Stimulated activated CD8-positive, alpha-beta memory T cell treated with anti-CD3 and anti-CD28 coated beads, Interleukin-4, amount 100 ng/mL, for 24 hours (primary cell): ENCODE data around the gene EXOSC7.

Source experiments
- DNase-seq: peaks from one replicate; pipeline ENCODE4 v3.0.0-alpha.2; 2020; ENCODE audit warnings: low read depth

Gene EXOSC7

DNA sequence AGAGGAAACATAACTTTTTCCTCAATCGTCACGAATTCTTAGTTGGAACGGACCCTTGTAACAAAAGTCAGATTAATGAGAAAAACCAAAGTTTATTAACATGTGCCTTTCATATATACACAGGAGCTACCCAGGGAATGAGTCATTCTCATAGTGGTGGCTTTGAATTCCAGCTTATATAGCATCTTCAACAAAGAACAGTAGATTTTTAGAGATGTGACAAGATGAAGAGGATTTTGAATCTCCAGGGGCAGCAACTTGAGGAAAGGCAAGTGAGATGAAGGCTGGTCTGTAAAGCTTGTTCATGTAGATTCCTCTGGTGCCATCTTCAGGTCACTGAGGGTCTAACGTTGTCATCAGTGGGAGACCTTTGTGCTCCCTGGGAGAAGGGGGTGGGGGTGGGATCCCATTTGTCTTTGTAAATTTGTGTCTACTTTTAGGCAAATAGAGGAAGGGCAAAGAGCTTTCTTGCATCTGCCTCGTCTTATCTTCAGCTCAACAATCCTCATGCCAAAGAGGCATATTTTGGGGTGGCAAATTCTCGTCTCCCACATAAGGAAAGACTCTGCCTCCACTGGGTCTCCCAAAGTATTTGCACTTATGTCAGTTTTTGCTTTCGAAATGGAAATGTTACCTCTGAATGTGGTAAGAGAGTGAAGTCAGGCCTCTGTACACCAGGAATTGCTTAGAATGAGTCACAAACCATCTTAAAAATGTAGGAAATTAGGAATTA is 79.5 kb downstream of the EXOSC7 start:
- no peak for DNase-seq

DNA sequence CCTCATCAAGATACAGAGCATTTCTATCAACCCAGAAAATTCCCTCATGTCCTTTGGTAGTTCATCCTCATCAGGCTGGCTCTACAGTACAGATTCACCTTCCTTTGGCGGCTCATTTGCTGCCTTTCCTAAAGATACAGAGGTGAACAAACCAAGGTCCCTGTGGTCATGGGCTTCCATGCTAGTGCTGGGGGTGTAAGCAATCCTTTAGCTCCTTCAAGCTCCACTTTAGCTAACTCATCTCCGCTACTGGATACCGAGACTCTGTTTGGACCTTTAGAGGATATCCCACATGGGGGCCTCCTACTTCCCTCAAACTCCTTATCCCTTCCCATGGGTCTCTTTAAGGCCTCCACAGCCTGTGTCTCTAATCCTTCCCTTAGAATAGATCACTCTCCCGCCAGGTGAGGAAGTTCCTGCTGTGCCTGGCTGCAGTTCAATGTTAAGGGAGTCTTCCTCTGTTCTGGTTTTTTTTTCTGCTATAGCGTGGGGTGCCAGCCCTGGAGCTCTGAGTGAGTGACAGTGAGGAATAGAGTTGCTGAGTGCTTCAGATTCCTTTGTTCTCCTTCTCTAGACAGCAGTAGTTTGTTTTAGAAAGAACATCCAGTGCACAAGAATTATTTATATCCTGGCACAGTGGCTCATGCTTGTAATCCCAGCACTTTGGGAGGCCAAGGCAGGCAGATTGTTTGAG is 80.7 kb downstream of the EXOSC7 start:
- DNase-seq: no peak

DNA sequence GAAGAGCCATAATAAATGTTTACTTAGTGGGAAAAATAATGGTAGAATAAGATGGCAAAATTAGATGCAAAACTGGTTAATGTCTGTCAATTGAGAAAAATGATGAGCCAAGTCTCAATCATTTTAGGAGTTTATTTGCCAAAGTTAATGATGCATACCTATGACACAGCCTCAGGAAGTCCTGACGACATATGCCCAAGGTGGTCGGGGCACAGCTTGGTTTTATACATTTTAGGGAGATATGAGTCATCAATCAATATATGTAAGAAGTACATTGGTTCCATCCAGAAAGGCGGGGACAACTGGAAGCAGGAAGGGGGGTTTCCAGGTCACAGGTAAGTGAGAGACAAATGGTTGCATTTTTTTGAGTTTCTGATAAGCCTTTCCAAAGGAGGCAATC is 81.5 kb downstream of the EXOSC7 start:
- DNase-seq: no peak

DNA sequence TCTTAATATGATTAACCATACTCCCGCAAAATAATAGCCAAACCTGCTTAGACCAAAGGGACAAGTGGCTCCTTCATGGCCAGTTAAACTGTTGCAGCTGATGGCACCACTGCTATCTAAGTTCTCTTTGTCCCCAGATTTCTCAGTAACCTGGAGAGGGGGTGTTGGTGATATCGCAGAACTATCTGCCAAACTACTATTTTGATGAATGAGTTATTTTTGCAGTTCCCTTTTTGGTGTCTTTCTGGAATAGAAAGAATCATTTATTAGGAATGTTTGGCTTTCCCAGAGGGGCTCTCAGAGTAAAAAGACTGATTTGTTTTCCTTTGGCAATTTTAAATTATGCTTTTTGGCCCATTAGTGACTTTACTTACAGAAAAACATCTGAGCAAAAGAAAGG is 83.1 kb downstream of the EXOSC7 start:
- DNase-seq: no peak

DNA sequence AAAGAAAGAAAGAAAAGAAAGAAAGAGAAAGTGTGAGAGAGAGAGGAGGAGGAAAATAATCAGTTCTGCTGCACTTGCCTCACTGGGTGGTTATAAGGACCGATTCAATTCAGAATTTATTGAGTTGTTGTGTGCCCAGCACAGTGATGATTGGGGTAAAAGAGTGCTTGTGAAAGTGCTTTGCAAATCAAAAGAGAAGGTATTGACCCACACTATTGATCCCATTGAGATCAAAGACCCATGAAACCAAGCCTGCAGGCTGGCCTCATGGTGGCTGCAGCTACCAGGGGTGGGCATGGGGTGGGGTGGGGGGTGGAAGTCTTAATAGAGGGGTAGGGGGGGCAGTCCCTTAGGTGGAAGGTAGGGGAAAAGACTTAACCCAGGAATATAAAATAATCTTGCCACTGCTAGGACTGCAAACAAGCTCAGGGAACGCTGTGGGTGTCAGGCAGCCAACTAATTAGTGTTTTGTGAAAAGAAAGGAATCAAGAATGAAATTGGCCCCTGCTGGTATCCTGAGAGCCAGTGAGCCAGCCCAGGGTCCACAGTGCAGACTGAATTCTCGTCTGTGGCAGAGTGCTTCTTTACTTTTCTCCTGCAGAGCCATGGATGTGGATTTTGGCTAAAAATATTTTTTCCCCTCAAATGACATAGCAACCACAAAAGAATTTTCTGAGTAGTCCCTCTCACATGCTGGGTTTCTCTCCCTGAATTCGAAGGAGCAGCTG is 84.3 kb downstream of the EXOSC7 start:
- DNase-seq: no peak
